ENCODE data around the gene PLA1A. TPM values are rescaled to one million over a fixed set of nuclear protein-coding genes. Genes with fewer than 3 reads are reported as not detected.

PLA1A gene
- total and polyA plus RNA-seq, 2 of the 4 experiments (the other 2 are of a cell fraction): not detected

- H3K79me1 ChIP-seq (ENCODE audit: low read depth in 1 of 2, low read length in 2 of 2): no peaks in the 10 kb centered on the region
- no peak overlapping the region for H3K4me2 ChIP-seq (ENCODE audit: low read depth, low read length)
- H3K4me3 ChIP-seq (ENCODE audit: insufficient read depth, low read depth, low read length): no peak overlapping the region
- H3K9me3 ChIP-seq (ENCODE audit: control insufficient read depth, insufficient read depth, low read length): no peaks in the 10 kb centered on the region
- no TSS peak for BruUV-seq (replicated peaks)
- CTCF ChIA-PET: no interaction called here
- intact Hi-C loops (cut with micrococcal nuclease) (no loop called here), in situ Hi-C loops (cut with MboI; ENCODE audit: low sequenced_read_pairs) (no loop called here), dilution Hi-C loops (cut with HindIII; ENCODE audit: low sequenced_read_pairs, unreplicated experiment) (no loop called here)
- no peak overlapping the region for H2AFZ ChIP-seq (replicated peaks; ENCODE audit: low read length, poor library complexity)
- peaks cover 12% of the 10 kb centered on the region for H3K4me1 ChIP-seq (ENCODE audit: control insufficient read depth, insufficient read depth, low read length)
- H3K27me3 ChIP-seq (ENCODE audit: control insufficient read depth, insufficient read depth, low read length): no peaks in the 10 kb centered on the region
- H4K5ac ChIP-seq (ENCODE audit: low read depth, low read length): no peak overlapping the region; the same call in 1 of the 2 replicates
- H4K8ac ChIP-seq (ENCODE audit: low read depth in 2 of 2, low read length in 2 of 2): no peak overlapping the region
- H3K56ac ChIP-seq (ENCODE audit: extremely low read depth, insufficient read depth, low read length): no peak overlapping the region
- no peak overlapping the region; the same call in 1 of the 2 replicates for H3K18ac ChIP-seq (ENCODE audit: low read depth, low read length)
- no peak overlapping the region for H3K9ac ChIP-seq (ENCODE audit: low read depth, low read length)
- no peaks in the 10 kb centered on the region for H3K36me3 ChIP-seq (ENCODE audit: control insufficient read depth, insufficient read depth, low read length)
- no peak overlapping the region for H2BK15ac ChIP-seq (ENCODE audit: low read depth, low read length)
- TF ChIP-seq RAD21 (IDR thresholded peaks at IDR 0.05; ENCODE audit: low read length) (no peak), CEBPB (IDR thresholded peaks at IDR 0.05; ENCODE audit: low read depth, low read length) (no peak), MAZ (IDR thresholded peaks at IDR 0.05; ENCODE audit: borderline replicate concordance, low read depth, low read length) (no peak), POLR2A (IDR thresholded peaks at IDR 0.05; ENCODE audit: low read depth, low read length) (no peak), ELK1 (IDR thresholded peaks at IDR 0.05; ENCODE audit: borderline replicate concordance, low read depth, low read length) (no peak), NFE2L2 (IDR thresholded peaks at IDR 0.05; ENCODE audit: low read depth, low read length) (no peak), RCOR1 (IDR thresholded peaks at IDR 0.05; ENCODE audit: insufficient replicate concordance, low read length) (no peak)
- no peak overlapping the region for H3K27ac ChIP-seq (ENCODE audit: insufficient read depth, low read length)
- H3K4ac ChIP-seq (ENCODE audit: low read depth, low read length): no peak overlapping the region
- POLR2A ChIA-PET (ENCODE audit: unreplicated experiment): no interaction called here
- H4K91ac ChIP-seq (ENCODE audit: insufficient read depth, low read depth, low read length): no peak overlapping the region
- no peak overlapping the region for H2AK9ac ChIP-seq (replicated peaks; ENCODE audit: low read depth, low read length, poor library complexity)
- peak overlapping the region; percentile 17; the same call in 1 of the 2 replicates for H2BK20ac ChIP-seq (ENCODE audit: low read depth, low read length)
- WGBS, 2 experiments (ENCODE audit: extremely low coverage in 2 of 2, insufficient read length in 1 of 2): no CpG with 5 or more reads among the region's 4 CpGs
- H3K9me1 ChIP-seq (ENCODE audit: insufficient read depth, low read length): no peaks in the 10 kb centered on the region; the same call in 1 of the 2 replicates
- H4K20me1 ChIP-seq (ENCODE audit: insufficient read depth, low read length): no peaks in the 10 kb centered on the region
- no peak overlapping the region for H3K23ac ChIP-seq (ENCODE audit: low read depth, low read length)
- no peak overlapping the region for H2BK5ac ChIP-seq (ENCODE audit: low read depth, low read length, poor library complexity, severe bottlenecking)
- ATAC-seq (ENCODE audit: low read depth) (no peak), DNase-seq (no peak)
- no peak overlapping the region for H2BK120ac ChIP-seq (ENCODE audit: low read depth, low read length)
- H2AK5ac ChIP-seq (ENCODE audit: low read depth, low read length): no peak overlapping the region
- no peak overlapping the region for H3K14ac ChIP-seq (replicated peaks; ENCODE audit: low read depth, low read length)
Measured at GRCh38 chr3:119632216-119632615, 34.5 kb downstream of the PLA1A start.

All from IMR-90 (cell line).